GM18907 (cell line): ENCODE measurements around the gene CEP250.
"Not testable (repeated sequence)": the region's sequence is repeated elsewhere in the genome, so short reads cannot be mapped to it uniquely, and the experiment has no call there.

Source experiments
- ATAC-seq: cut with Tn5 transposase; IDR thresholded peaks from one replicate; pipeline ENCODE4 v1.9.1; 2021; ENCODE audit warnings: mild to moderate bottlenecking, moderate library complexity; ENCODE audit not compliant: unreplicated experiment

CEP250 gene

GRCh38 chr20:35518955-35519354 lies 63.6 kb downstream of the CEP250 start:
- ATAC-seq, result no peak

GRCh38 chr20:35523298-35523888 lies 68.0 kb downstream of the CEP250 start:
- ATAC-seq, result no peak

- ATAC-seq, result no peak
These were observed 70.2 kb downstream of the CEP250 start for GRCh38 chr20:35525639-35526038.

GRCh38 chr20:35527122-35527769 lies 71.8 kb downstream of the CEP250 start:
- no peak for ATAC-seq

GRCh38 chr20:35529552-35529951 lies 74.2 kb downstream of the CEP250 start, which contains the start of gene C20orf173:
TSS of gene C20orf173 (minus strand) at chr20:35529652. CDS start at chr20:35529373, 279 bp downstream.
- ATAC-seq, result no peak

GRCh38 chr20:35539756-35540212 lies 84.4 kb downstream of the CEP250 start:
- ATAC-seq, result no peak

GRCh38 chr20:35541118-35541782 lies 85.9 kb downstream of the CEP250 start:
- ATAC-seq, result peak; percentile 6

- ATAC-seq, result peak; percentile 91
These were observed 86.6 kb downstream of the CEP250 start, which contains the start of gene ERGIC3 for GRCh38 chr20:35541783-35542662. TSS of gene ERGIC3 (plus strand) at chr20:35542078. CDS start at chr20:35542098, 20 bp downstream.

GRCh38 chr20:35542990-35543389 lies 87.6 kb downstream of the CEP250 start:
- no peak for ATAC-seq

GRCh38 chr20:35544436-35544835 lies 89.0 kb downstream of the CEP250 start:
- ATAC-seq, result no peak

- ATAC-seq, result not testable (repeated sequence)
These were observed 89.5 kb downstream of the CEP250 start for GRCh38 chr20:35544941-35545340.

- ATAC-seq, result no peak
These were observed 90.7 kb downstream of the CEP250 start for GRCh38 chr20:35546127-35546526.

GRCh38 chr20:35547329-35547728 lies 91.9 kb downstream of the CEP250 start:
- no peak for ATAC-seq

GRCh38 chr20:35551503-35551902 lies 96.1 kb downstream of the CEP250 start:
- no peak for ATAC-seq

- no peak for ATAC-seq
These were observed 97.5 kb downstream of the CEP250 start for GRCh38 chr20:35552914-35553313.

GRCh38 chr20:35555461-35555860 lies 100.1 kb downstream of the CEP250 start:
- not testable (repeated sequence) for ATAC-seq

- no peak for ATAC-seq
These were observed 100.7 kb downstream of the CEP250 start for GRCh38 chr20:35555951-35556645.

- ATAC-seq, result no peak
These were observed 101.5 kb downstream of the CEP250 start for GRCh38 chr20:35556871-35557270.

GRCh38 chr20:35558451-35558850 lies 103.1 kb downstream of the CEP250 start:
- no peak for ATAC-seq

GRCh38 chr20:35559042-35559693 lies 103.8 kb downstream of the CEP250 start:
- no peak for ATAC-seq
